Measurements from ENCODE around the gene N4BP2L1.

N4BP2L1 gene

GRCh38 chr13:32468502-32469142 lies 40.7 kb upstream of the N4BP2L1 start:
- H3K27ac ChIP-seq = no peak overlapping the region
- no peak overlapping the region for H3K9ac ChIP-seq
- no peaks in the 10 kb centered on the region for H4K20me1 ChIP-seq
- H3K4me3 ChIP-seq = no peak overlapping the region
- H3K27me3 ChIP-seq = no peaks in the 10 kb centered on the region
- peaks cover 0 to 25% (median 4%) of the 10 kb centered on the region in 10 experiments; a peak in 10 of 20 replicates for H3K4me1 ChIP-seq
- H3K4me2 ChIP-seq = no peak overlapping the region
- peaks cover 0 to under 1% (median 0%) of the 10 kb centered on the region in 11 experiments; a peak in 3 of 22 replicates for H3K9me3 ChIP-seq (replicated peaks in 1 of 11)
- no peak for TF ChIP-seq Cebpa-rat (IDR thresholded peaks at IDR 0.05)
- 0 out of 22 replicates have a peak, but pooled peaks cover 0 to 5% (median 0%) of the 10 kb centered on the region in 11 experiments for H3K36me3 ChIP-seq

- TF ChIP-seq Cebpa-rat (IDR thresholded peaks at IDR 0.05) = no peak
- no peaks in the 10 kb centered on the region for H3K27me3 ChIP-seq
These were observed 28.7 kb upstream of the N4BP2L1 start for GRCh38 chr13:32456591-32456990.

GRCh38 chr13:32455594-32455903 lies 27.6 kb upstream of the N4BP2L1 start:
- H3K9ac ChIP-seq = no peak overlapping the region
- peaks cover 0 to 15% (median 0%) of the 10 kb centered on the region in 10 experiments; a peak in 6 of 20 replicates for H3K4me1 ChIP-seq
- H3K9me3 ChIP-seq (replicated peaks in 1 of 11) = peaks cover 50 to 71% (median 61%) of the 10 kb centered on the region in 11 experiments
- no peak overlapping the region for H3K4me3 ChIP-seq
- H3K27me3 ChIP-seq = no peaks in the 10 kb centered on the region
- no peak overlapping the region for H3K4me2 ChIP-seq
- H3K36me3 ChIP-seq = peaks cover 15 to 51% (median 34%) of the 10 kb centered on the region in 11 experiments; a peak in 19 of 22 replicates
- no peaks in the 10 kb centered on the region for H4K20me1 ChIP-seq
- H3K27ac ChIP-seq = no peak overlapping the region
- TF ChIP-seq Cebpa-rat (IDR thresholded peaks at IDR 0.05) = no peak

More at GRCh38 chr13:32456591-32456990, 28.7 kb upstream of the N4BP2L1 start:
- no peak overlapping the region for H3K4me2 ChIP-seq
- no peak overlapping the region for H3K9ac ChIP-seq
- H3K27ac ChIP-seq = no peak overlapping the region
- no peaks in the 10 kb centered on the region for H4K20me1 ChIP-seq
- H3K4me1 ChIP-seq = peaks cover 0 to 15% (median 0%) of the 10 kb centered on the region in 10 experiments; a peak in 6 of 20 replicates
- peaks cover 15 to 52% (median 34%) of the 10 kb centered on the region in 11 experiments; a peak in 19 of 22 replicates for H3K36me3 ChIP-seq
- peaks cover 50 to 71% (median 59%) of the 10 kb centered on the region in 11 experiments for H3K9me3 ChIP-seq (replicated peaks in 1 of 11)
- H3K4me3 ChIP-seq = peak overlapping the region in 1 of 10 experiments; percentile 3; a peak in 1 of 20 replicates

GRCh38 chr13:32454886-32455593 lies 27.1 kb upstream of the N4BP2L1 start:
- Histone ChIP-seq H3K9ac (no peak overlapping the region), H4K20me1 (no peaks in the 10 kb centered on the region), H3K4me3 (no peak overlapping the region), H3K9me3 (replicated peaks in 1 of 11) (peaks cover 50 to 67% (median 61%) of the 10 kb centered on the region in 11 experiments), H3K27me3 (no peaks in the 10 kb centered on the region), H3K36me3 (peaks cover 15 to 51% (median 34%) of the 10 kb centered on the region in 11 experiments; a peak in 19 of 22 replicates), H3K4me2 (no peak overlapping the region), H3K27ac (no peak overlapping the region), H3K4me1 (peaks cover 0 to 15% (median 0%) of the 10 kb centered on the region in 10 experiments; a peak in 6 of 20 replicates)
- no peak for TF ChIP-seq Cebpa-rat (IDR thresholded peaks at IDR 0.05)

- no peak for TF ChIP-seq Cebpa-rat (IDR thresholded peaks at IDR 0.05)
- Histone ChIP-seq H3K27me3 (no peaks in the 10 kb centered on the region), H3K4me3 (no peak overlapping the region), H3K27ac (peak overlapping the region in 2 of 11 experiments; percentile 42 to 53; a peak in 2 of 22 replicates), H3K36me3 (peaks cover 15 to 51% (median 34%) of the 10 kb centered on the region in 11 experiments; a peak in 19 of 22 replicates), H3K4me1 (peaks cover 0 to 15% (median 0%) of the 10 kb centered on the region in 10 experiments; a peak in 6 of 20 replicates), H3K9ac (no peak overlapping the region), H3K9me3 (replicated peaks in 1 of 11) (peaks cover 50 to 66% (median 59%) of the 10 kb centered on the region in 11 experiments), H3K4me2 (peak overlapping the region in 2 of 11 experiments; percentile 8 to 15; a peak in 2 of 22 replicates), H4K20me1 (no peaks in the 10 kb centered on the region)
These were observed 26.1 kb upstream of the N4BP2L1 start for GRCh38 chr13:32453981-32454380.

- no peaks in the 10 kb centered on the region for H3K27me3 ChIP-seq
- no peak overlapping the region for H3K4me2 ChIP-seq
- peaks cover 0 to 14% (median 9%) of the 10 kb centered on the region in 11 experiments; a peak in 16 of 22 replicates for H3K36me3 ChIP-seq
- no peak for TF ChIP-seq Cebpa-rat (IDR thresholded peaks at IDR 0.05)
- H3K9me3 ChIP-seq (replicated peaks in 1 of 11) = peaks cover 10 to 27% (median 17%) of the 10 kb centered on the region in 11 experiments
- no peak overlapping the region for H3K27ac ChIP-seq
- H3K4me1 ChIP-seq = peaks cover 0 to 45% (median 5%) of the 10 kb centered on the region in 10 experiments; a peak in 9 of 20 replicates
- no peak overlapping the region for H3K4me3 ChIP-seq
- no peak overlapping the region for H3K9ac ChIP-seq
- no peaks in the 10 kb centered on the region for H4K20me1 ChIP-seq
These were observed 21.0 kb upstream of the N4BP2L1 start for GRCh38 chr13:32448972-32449371.

GRCh38 chr13:32447894-32448623 lies 20.1 kb upstream of the N4BP2L1 start:
- Histone ChIP-seq H4K20me1 (no peaks in the 10 kb centered on the region), H3K4me1 (peaks cover 0 to 45% (median 7%) of the 10 kb centered on the region in 10 experiments; a peak in 10 of 20 replicates), H3K4me2 (peak overlapping the region in 2 of 11 experiments; percentile 55 to 59; a peak in 2 of 22 replicates), H3K27ac (no peak overlapping the region), H3K9ac (no peak overlapping the region), H3K36me3 (peaks cover 0 to 10% (median 9%) of the 10 kb centered on the region in 11 experiments; a peak in 15 of 22 replicates), H3K4me3 (no peak overlapping the region), H3K27me3 (no peaks in the 10 kb centered on the region), H3K9me3 (replicated peaks in 1 of 11) (peaks cover 10 to 21% (median 16%) of the 10 kb centered on the region in 11 experiments)
- TF ChIP-seq Cebpa-rat (IDR thresholded peaks at IDR 0.05) = no peak

- Histone ChIP-seq H3K9ac (no peak overlapping the region), H3K36me3 (peaks cover 0 to 7% (median 6%) of the 10 kb centered on the region in 11 experiments; a peak in 15 of 22 replicates), H3K4me3 (no peak overlapping the region), H4K20me1 (no peaks in the 10 kb centered on the region), H3K27me3 (no peaks in the 10 kb centered on the region), H3K27ac (peak overlapping the region in 2 of 11 experiments; percentile 3 to 5; a peak in 2 of 22 replicates), H3K9me3 (replicated peaks in 1 of 11) (peaks cover 6 to 11% (median 7%) of the 10 kb centered on the region in 11 experiments), H3K4me1 (peaks cover 0 to 44% (median 7%) of the 10 kb centered on the region in 10 experiments; a peak in 10 of 20 replicates), H3K4me2 (peak overlapping the region in 4 of 11 experiments; percentile 7 to 59 (median 37); a peak in 6 of 22 replicates)
- TF ChIP-seq Cebpa-rat (IDR thresholded peaks at IDR 0.05) = no peak
These were observed 19.0 kb upstream of the N4BP2L1 start for GRCh38 chr13:32446773-32447465.
